Stimulated activated CD8-positive, alpha-beta memory T cell treated with anti-CD3 and anti-CD28 coated beads, Interleukin-15, amount 100 ng/mL, for 24 hours (primary cell): ENCODE measurements around the gene DCP2.

ENCODE experiments used
- DNase-seq: peaks from one replicate; pipeline ENCODE4 v3.0.0-alpha.2; 2020; ENCODE audit warnings: low read depth

Gene DCP2

GRCh38 chr5:113044776-113045465 lies 68.3 kb downstream of the DCP2 start:
- DNase-seq, result no peak

- no peak for DNase-seq
Observed at GRCh38 chr5:113047234-113047633, 70.6 kb downstream of the DCP2 start.

GRCh38 chr5:113047733-113048652 lies 71.4 kb downstream of the DCP2 start:
- no peak for DNase-seq

GRCh38 chr5:113048931-113049330 lies 72.3 kb downstream of the DCP2 start:
- no peak for DNase-seq

- no peak for DNase-seq
Observed at GRCh38 chr5:113050721-113051382, 74.3 kb downstream of the DCP2 start.

- no peak for DNase-seq
Observed at GRCh38 chr5:113052041-113052795, 75.6 kb downstream of the DCP2 start.

- no peak for DNase-seq
Observed at GRCh38 chr5:113053511-113053995, 77.0 kb downstream of the DCP2 start.

GRCh38 chr5:113054899-113055298 lies 78.3 kb downstream of the DCP2 start:
- DNase-seq, result no peak

GRCh38 chr5:113056988-113057387 lies 80.4 kb downstream of the DCP2 start:
- DNase-seq, result no peak

- no peak for DNase-seq
Observed at GRCh38 chr5:113057557-113057984, 81.0 kb downstream of the DCP2 start.

- no peak for DNase-seq
Observed at GRCh38 chr5:113058269-113058668, 81.7 kb downstream of the DCP2 start.

- no peak for DNase-seq
Observed at GRCh38 chr5:113058706-113059226, 82.2 kb downstream of the DCP2 start.

- DNase-seq, result no peak
Observed at GRCh38 chr5:113059232-113060040, 82.8 kb downstream of the DCP2 start.

- DNase-seq, result no peak
Observed at GRCh38 chr5:113060408-113061025, 83.9 kb downstream of the DCP2 start.

GRCh38 chr5:113061846-113062780 lies 85.5 kb downstream of the DCP2 start:
- DNase-seq, result no peak

- DNase-seq, result no peak
Observed at GRCh38 chr5:113062869-113063508, 86.4 kb downstream of the DCP2 start.

GRCh38 chr5:113063927-113064326 lies 87.3 kb downstream of the DCP2 start:
- DNase-seq, result no peak

- no peak for DNase-seq
Observed at GRCh38 chr5:113064806-113065205, 88.2 kb downstream of the DCP2 start.

GRCh38 chr5:113065626-113066025 lies 89.0 kb downstream of the DCP2 start:
- DNase-seq, result no peak
